Loucy (cell line): ENCODE data around the gene CELA1.

ENCODE experiments used
- H2AFZ ChIP-seq: fragments of 200-600 bp; sonication (generic); 2 replicates; pipeline ENCODE4 v1.6.0; 2016; ENCODE audit warnings: antibody characterized with exemption, mild to moderate bottlenecking, low read length, moderate library complexity
- H3F3A ChIP-seq: fragments of 200-600 bp; 2 replicates; pipeline ENCODE4 v1.6.0; 2016; ENCODE audit warnings: antibody characterized with exemption, low read depth, mild to moderate bottlenecking
- H3K27me3 ChIP-seq: fragments of 200-600 bp; sonication (generic); 2 replicates; pipeline ENCODE4 v1.6.1; 2014; ENCODE audit warnings: low read length, mild to moderate bottlenecking; ENCODE audit not compliant: insufficient read depth, poor library complexity, severe bottlenecking
- H3K36me3 ChIP-seq: fragments of 200-600 bp; sonication (generic); 2 replicates; pipeline ENCODE4 v1.6.1; 2016; ENCODE audit warnings: low read length; ENCODE audit not compliant: insufficient read depth
- H3K4me1 ChIP-seq: fragments of 200-600 bp; sonication (generic); 2 replicates; pipeline ENCODE4 v1.5.1; 2014; ENCODE audit warnings: low read length, mild to moderate bottlenecking; ENCODE audit not compliant: insufficient read depth, poor library complexity, severe bottlenecking
- H3K4me2 ChIP-seq: fragments of 200-600 bp; sonication (generic); 2 replicates; pipeline ENCODE4 v1.6.0; 2014; ENCODE audit warnings: antibody characterized with exemption, low read length, low read depth, mild to moderate bottlenecking; ENCODE audit not compliant: poor library complexity, severe bottlenecking
- H3K4me3 ChIP-seq: fragments of 200-600 bp; sonication (generic); 2 replicates; pipeline ENCODE4 v1.5.1; 2014; ENCODE audit warnings: low read length, mild to moderate bottlenecking, mixed read lengths; ENCODE audit not compliant: poor library complexity, severe bottlenecking
- H3K79me2 ChIP-seq: fragments of 200-600 bp; sonication (generic); 2 replicates; pipeline ENCODE4 v1.6.1; 2014; ENCODE audit warnings: low read length; ENCODE audit not compliant: insufficient read depth
- H3K9ac ChIP-seq: fragments of 200-600 bp; sonication (generic); 2 replicates; pipeline ENCODE4 v1.6.0; 2014; ENCODE audit warnings: mild to moderate bottlenecking, low read depth, low read length, moderate library complexity; ENCODE audit not compliant: poor library complexity, severe bottlenecking
- H3K9me2 ChIP-seq: fragments of 200-600 bp; sonication (generic); replicated peaks from 2 replicates; pipeline ENCODE4 v1.6.1; 2016; ENCODE audit warnings: low read depth, low read length, mixed read lengths
- H3K9me3 ChIP-seq: fragments of 200-600 bp; sonication (generic); 2 replicates; pipeline ENCODE4 v1.6.1; 2014; ENCODE audit warnings: mild to moderate bottlenecking, antibody characterized with exemption, low read length, low read depth; ENCODE audit not compliant: insufficient read depth
- H4K20me1 ChIP-seq: fragments of 200-600 bp; sonication (generic); 2 replicates; pipeline ENCODE4 v1.6.0; 2014; ENCODE audit warnings: antibody characterized with exemption, low read length, mild to moderate bottlenecking; ENCODE audit not compliant: insufficient read depth, poor library complexity, severe bottlenecking
- EZH2phosphoT487 ChIP-seq: fragments of 200-600 bp; IDR thresholded peaks from 2 replicates; pipeline ENCODE4 v1.6.1; 2018; ENCODE audit warnings: antibody characterized with exemption, mild to moderate bottlenecking, moderate library complexity, borderline replicate concordance
- TF ChIP-seq, protein P1 (sequence below): fragments of 200-600 bp; sonication (generic); conservative IDR thresholded peaks from 2 replicates; pipeline ENCODE4 v1.5.1; 2014; ENCODE audit warnings: mild to moderate bottlenecking, antibody characterized with exemption, low read length

CELA1 gene

DNA sequence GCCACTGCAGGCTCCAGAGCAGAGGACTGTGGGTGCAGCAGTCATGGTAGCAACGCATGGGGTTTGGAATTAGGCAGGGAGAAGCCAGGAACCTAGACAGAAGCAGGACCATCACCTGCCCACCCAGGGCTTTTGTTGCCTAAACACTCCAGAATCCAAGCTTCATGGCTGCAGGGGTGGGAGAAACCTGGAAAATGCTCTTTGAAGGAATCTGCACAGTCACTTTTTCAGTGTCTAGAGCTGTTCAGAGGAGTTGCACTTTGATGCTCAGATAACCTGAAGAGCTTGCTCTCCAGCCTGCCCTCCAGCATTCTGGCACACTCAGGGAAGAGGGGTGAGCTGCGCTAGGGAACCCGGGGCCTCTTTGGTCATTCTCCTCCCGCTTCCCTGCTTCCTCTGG is 1.6 kb upstream of the CELA1 start:
- H3F3A ChIP-seq: no peaks in the 10 kb centered on the region
- H3K9me2 ChIP-seq: no peaks in the 10 kb centered on the region
- H2AFZ ChIP-seq: no peak overlapping the region
- no peak for TF ChIP-seq EZH2phosphoT487
- TF ChIP-seq, protein P1, sequence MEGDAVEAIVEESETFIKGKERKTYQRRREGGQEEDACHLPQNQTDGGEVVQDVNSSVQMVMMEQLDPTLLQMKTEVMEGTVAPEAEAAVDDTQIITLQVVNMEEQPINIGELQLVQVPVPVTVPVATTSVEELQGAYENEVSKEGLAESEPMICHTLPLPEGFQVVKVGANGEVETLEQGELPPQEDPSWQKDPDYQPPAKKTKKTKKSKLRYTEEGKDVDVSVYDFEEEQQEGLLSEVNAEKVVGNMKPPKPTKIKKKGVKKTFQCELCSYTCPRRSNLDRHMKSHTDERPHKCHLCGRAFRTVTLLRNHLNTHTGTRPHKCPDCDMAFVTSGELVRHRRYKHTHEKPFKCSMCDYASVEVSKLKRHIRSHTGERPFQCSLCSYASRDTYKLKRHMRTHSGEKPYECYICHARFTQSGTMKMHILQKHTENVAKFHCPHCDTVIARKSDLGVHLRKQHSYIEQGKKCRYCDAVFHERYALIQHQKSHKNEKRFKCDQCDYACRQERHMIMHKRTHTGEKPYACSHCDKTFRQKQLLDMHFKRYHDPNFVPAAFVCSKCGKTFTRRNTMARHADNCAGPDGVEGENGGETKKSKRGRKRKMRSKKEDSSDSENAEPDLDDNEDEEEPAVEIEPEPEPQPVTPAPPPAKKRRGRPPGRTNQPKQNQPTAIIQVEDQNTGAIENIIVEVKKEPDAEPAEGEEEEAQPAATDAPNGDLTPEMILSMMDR: no peak
- H3K4me3 ChIP-seq: no peak overlapping the region
- H3K27me3 ChIP-seq: no peaks in the 10 kb centered on the region
- H3K4me2 ChIP-seq: no peak overlapping the region
- no peaks in the 10 kb centered on the region for H3K4me1 ChIP-seq
- H3K79me2 ChIP-seq: no peaks in the 10 kb centered on the region
- H3K36me3 ChIP-seq: no peaks in the 10 kb centered on the region
- no peak overlapping the region for H3K9ac ChIP-seq
- H4K20me1 ChIP-seq: no peaks in the 10 kb centered on the region
- H3K9me3 ChIP-seq: no peaks in the 10 kb centered on the region

DNA sequence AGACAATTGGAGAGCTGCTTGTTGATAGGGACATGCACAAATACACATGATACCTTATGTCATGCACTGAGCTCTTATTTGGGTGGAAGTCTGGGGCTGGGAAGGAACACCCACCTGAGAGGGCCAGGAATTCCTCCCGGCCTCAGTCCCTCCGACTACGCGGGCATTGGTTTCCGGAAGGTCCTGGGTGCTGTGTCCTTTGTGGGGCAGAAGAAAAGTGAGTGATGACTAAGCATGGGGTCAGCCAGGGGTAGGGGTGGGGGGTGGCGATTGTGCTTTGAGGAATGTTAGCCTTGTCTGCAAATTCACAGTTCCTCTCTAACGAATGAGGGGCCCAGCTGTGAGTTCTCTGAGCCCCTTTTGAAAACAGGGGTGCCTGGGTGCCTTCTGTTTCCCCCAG is 798 bp downstream of the CELA1 start:
- H3K4me2 ChIP-seq: no peak overlapping the region

DNA sequence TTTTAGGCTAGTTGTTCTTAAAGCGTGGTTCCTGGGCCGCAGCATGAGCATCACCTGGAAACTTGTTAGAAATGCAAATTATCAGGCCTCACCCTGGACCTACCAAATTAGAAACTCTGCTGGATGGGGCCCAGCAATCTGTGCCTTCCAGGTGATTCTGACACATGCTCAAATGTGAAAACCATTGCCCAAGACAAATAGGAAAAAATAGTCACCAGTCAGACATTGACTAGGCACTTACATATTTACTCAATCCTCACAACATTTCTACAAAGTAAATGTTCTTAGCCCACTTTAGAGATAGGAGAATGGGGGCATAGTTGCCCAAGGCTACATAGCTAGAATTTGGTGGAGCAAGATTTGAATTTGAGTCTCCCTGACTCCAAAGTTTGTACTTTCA is 3.3 kb downstream of the CELA1 start:
- H3K4me2 ChIP-seq: no peak overlapping the region
- H3K79me2 ChIP-seq: no peaks in the 10 kb centered on the region
- no peak overlapping the region for H3K9ac ChIP-seq
- H3F3A ChIP-seq: no peaks in the 10 kb centered on the region
- H2AFZ ChIP-seq: no peak overlapping the region
- no peaks in the 10 kb centered on the region for H3K27me3 ChIP-seq
- H3K9me2 ChIP-seq: no peaks in the 10 kb centered on the region
- H3K36me3 ChIP-seq: no peaks in the 10 kb centered on the region
- H3K4me1 ChIP-seq: peaks cover 4% of the 10 kb centered on the region
- H4K20me1 ChIP-seq: no peaks in the 10 kb centered on the region
- no peaks in the 10 kb centered on the region for H3K9me3 ChIP-seq
- no peak overlapping the region for H3K4me3 ChIP-seq
- TF ChIP-seq EZH2phosphoT487: no peak
- TF ChIP-seq, protein P1: no peak

More for the DNA sequence above, 798 bp downstream of the CELA1 start:
- no peaks in the 10 kb centered on the region for H3K79me2 ChIP-seq
- H3K4me1 ChIP-seq: peaks cover 4% of the 10 kb centered on the region
- H3K27me3 ChIP-seq: no peaks in the 10 kb centered on the region
- no peak overlapping the region for H3K4me3 ChIP-seq
- H2AFZ ChIP-seq: no peak overlapping the region
- H3K9me2 ChIP-seq: no peaks in the 10 kb centered on the region
- TF ChIP-seq, protein P1: no peak
- TF ChIP-seq EZH2phosphoT487: no peak
- no peaks in the 10 kb centered on the region for H4K20me1 ChIP-seq
- no peaks in the 10 kb centered on the region for H3K9me3 ChIP-seq
- no peaks in the 10 kb centered on the region for H3K36me3 ChIP-seq
- H3K9ac ChIP-seq: no peak overlapping the region
- H3F3A ChIP-seq: no peaks in the 10 kb centered on the region
